COLO829 (cell line): ENCODE results near the gene PITPNM2.

ENCODE experiments used
- DNase-seq: peaks from one replicate; pipeline ENCODE4 v3.0.0; 2012; ENCODE audit warnings: low spot score

PITPNM2 gene

GRCh38 chr12:123143736-123144461 is 7.0 kb downstream of the PITPNM2 start:
- no peak for DNase-seq

- no peak for DNase-seq
These were observed 7.8 kb downstream of the PITPNM2 start for GRCh38 chr12:123142921-123143735.

GRCh38 chr12:123142518-123142840 is 8.4 kb downstream of the PITPNM2 start:
- no peak for DNase-seq

- peak; percentile 47 for DNase-seq
These were observed 9.0 kb downstream of the PITPNM2 start for GRCh38 chr12:123141615-123142517.

- DNase-seq, result no peak
These were observed 9.9 kb downstream of the PITPNM2 start for GRCh38 chr12:123140676-123141614.

GRCh38 chr12:123139926-123140675 is 10.8 kb downstream of the PITPNM2 start:
- DNase-seq, result no peak

- no peak for DNase-seq
These were observed 15.2 kb downstream of the PITPNM2 start for GRCh38 chr12:123135688-123136087.

- no peak for DNase-seq
These were observed 16.1 kb downstream of the PITPNM2 start for GRCh38 chr12:123134826-123135225.

GRCh38 chr12:123134271-123134671 is 16.6 kb downstream of the PITPNM2 start:
- no peak for DNase-seq

- DNase-seq, result no peak
These were observed 17.2 kb downstream of the PITPNM2 start for GRCh38 chr12:123133701-123134100.

- DNase-seq, result no peak
These were observed 17.8 kb downstream of the PITPNM2 start for GRCh38 chr12:123132951-123133619.

GRCh38 chr12:123131879-123132402 is 18.9 kb downstream of the PITPNM2 start:
- DNase-seq, result no peak

GRCh38 chr12:123131291-123131832 is 19.5 kb downstream of the PITPNM2 start:
- no peak for DNase-seq

- no peak for DNase-seq
These were observed 21.3 kb downstream of the PITPNM2 start for GRCh38 chr12:123129621-123130020.

- DNase-seq, result no peak
These were observed 23.8 kb downstream of the PITPNM2 start for GRCh38 chr12:123127182-123127495.

- DNase-seq, result peak; percentile 91
These were observed 24.4 kb downstream of the PITPNM2 start for GRCh38 chr12:123126294-123127181.

GRCh38 chr12:123122626-123123025 is 28.3 kb downstream of the PITPNM2 start:
- no peak for DNase-seq

- DNase-seq, result no peak
These were observed 29.2 kb downstream of the PITPNM2 start for GRCh38 chr12:123121670-123122069.
